GM18508 (cell line): ENCODE results near the gene LYRM7.
"Not testable (repeated sequence)": the region's sequence is repeated elsewhere in the genome, so short reads cannot be mapped to it uniquely, and the experiment has no call there.

Experiments
- ATAC-seq: cut with Tn5 transposase; IDR thresholded peaks from one replicate; pipeline ENCODE4 v1.9.1; 2021; ENCODE audit warnings: moderate number of reproducible peaks; ENCODE audit not compliant: insufficient read depth, unreplicated experiment

Gene LYRM7

GRCh38 chr5:131171276-131171810 is 599 bp downstream of the LYRM7 start:
- ATAC-seq, result no peak

GRCh38 chr5:131180407-131180806 is 9.7 kb downstream of the LYRM7 start:
- no peak for ATAC-seq

- ATAC-seq, result no peak
Measured at GRCh38 chr5:131182839-131183238, 12.1 kb downstream of the LYRM7 start.

GRCh38 chr5:131185523-131186104 is 14.9 kb downstream of the LYRM7 start:
- ATAC-seq, result no peak

GRCh38 chr5:131186561-131187256 is 16.0 kb downstream of the LYRM7 start:
- no peak for ATAC-seq

GRCh38 chr5:131193106-131193505 is 22.4 kb downstream of the LYRM7 start:
- ATAC-seq, result no peak

GRCh38 chr5:131193897-131194296 is 23.2 kb downstream of the LYRM7 start:
- ATAC-seq, result not testable (repeated sequence)

GRCh38 chr5:131194725-131195124 is 24.0 kb downstream of the LYRM7 start:
- no peak for ATAC-seq

GRCh38 chr5:131195696-131196095 is 25.0 kb downstream of the LYRM7 start:
- ATAC-seq, result no peak

- no peak for ATAC-seq
Measured at GRCh38 chr5:131196331-131196730, 25.6 kb downstream of the LYRM7 start.

- ATAC-seq, result no peak
Measured at GRCh38 chr5:131198625-131199024, 27.9 kb downstream of the LYRM7 start.

- ATAC-seq, result no peak
Measured at GRCh38 chr5:131200560-131200959, 29.8 kb downstream of the LYRM7 start.

GRCh38 chr5:131204964-131205363 is 34.2 kb downstream of the LYRM7 start:
- no peak for ATAC-seq

- no peak for ATAC-seq
Measured at GRCh38 chr5:131206061-131206460, 35.3 kb downstream of the LYRM7 start.

GRCh38 chr5:131206772-131207171 is 36.0 kb downstream of the LYRM7 start:
- ATAC-seq, result no peak

GRCh38 chr5:131209175-131209505 is 38.4 kb downstream of the LYRM7 start:
- ATAC-seq, result no peak

GRCh38 chr5:131209506-131210150 is 38.9 kb downstream of the LYRM7 start:
- peak; percentile 78 for ATAC-seq

GRCh38 chr5:131210151-131210510 is 39.4 kb downstream of the LYRM7 start:
- no peak for ATAC-seq

- ATAC-seq, result no peak
Measured at GRCh38 chr5:131211669-131212068, 40.9 kb downstream of the LYRM7 start.

GRCh38 chr5:131212471-131213021 is 41.8 kb downstream of the LYRM7 start:
- peak; percentile 39 for ATAC-seq

GRCh38 chr5:131214609-131215227 is 44.0 kb downstream of the LYRM7 start:
- ATAC-seq, result no peak
